HG02973 (cell line): ENCODE results near the gene MALL.
"Not testable (repeated sequence)": the region's sequence is repeated elsewhere in the genome, so short reads cannot be mapped to it uniquely, and the experiment has no call there.

ENCODE experiments used
- ATAC-seq: cut with Tn5 transposase; IDR thresholded peaks from one replicate; pipeline ENCODE4 v1.9.1; 2021; ENCODE audit warnings: moderate library complexity; ENCODE audit not compliant: unreplicated experiment

MALL gene

DNA sequence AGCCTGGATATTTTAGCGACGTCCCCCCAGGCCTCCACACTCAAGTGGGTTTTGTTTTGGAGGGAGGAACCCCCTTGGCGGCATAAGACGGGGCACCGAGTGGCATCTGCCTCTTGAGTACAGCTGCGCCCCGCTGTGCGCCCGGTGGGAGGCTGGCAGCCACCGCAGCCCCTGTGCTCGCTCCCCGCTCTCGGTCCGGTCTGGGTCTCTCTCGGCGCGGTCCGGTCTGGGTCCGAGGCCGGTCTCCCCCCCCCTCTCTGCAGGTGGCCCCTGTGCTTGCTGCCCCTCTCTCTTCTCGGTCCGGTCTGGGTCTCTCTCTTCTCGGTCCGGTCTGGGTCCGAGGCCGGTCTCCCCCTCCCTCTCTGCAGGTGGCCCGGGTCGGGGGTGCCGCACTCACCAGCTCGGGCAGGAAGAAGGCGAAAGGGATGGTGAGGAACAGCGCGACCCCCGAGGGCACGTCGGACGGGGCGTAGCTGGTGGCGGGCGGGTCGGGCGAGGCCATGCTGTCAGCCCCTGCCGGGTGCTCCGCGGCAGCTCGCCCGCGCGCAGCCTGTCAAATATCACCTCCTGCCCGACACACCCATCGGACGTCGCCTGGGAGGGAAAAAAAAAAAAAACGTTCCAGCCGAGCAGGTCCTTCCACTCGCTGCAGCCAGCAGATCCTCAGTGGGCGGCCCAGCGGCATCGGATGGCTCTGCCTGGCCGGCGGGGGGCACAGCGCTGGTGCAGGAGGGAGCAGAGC is at the start of gene MALL:
Gene MALL, minus strand, starts transcription at position 532 of the 742 bp plus-strand sequence. Its CDS starts 30 bp downstream, at position 502.
- ATAC-seq: no peak

DNA sequence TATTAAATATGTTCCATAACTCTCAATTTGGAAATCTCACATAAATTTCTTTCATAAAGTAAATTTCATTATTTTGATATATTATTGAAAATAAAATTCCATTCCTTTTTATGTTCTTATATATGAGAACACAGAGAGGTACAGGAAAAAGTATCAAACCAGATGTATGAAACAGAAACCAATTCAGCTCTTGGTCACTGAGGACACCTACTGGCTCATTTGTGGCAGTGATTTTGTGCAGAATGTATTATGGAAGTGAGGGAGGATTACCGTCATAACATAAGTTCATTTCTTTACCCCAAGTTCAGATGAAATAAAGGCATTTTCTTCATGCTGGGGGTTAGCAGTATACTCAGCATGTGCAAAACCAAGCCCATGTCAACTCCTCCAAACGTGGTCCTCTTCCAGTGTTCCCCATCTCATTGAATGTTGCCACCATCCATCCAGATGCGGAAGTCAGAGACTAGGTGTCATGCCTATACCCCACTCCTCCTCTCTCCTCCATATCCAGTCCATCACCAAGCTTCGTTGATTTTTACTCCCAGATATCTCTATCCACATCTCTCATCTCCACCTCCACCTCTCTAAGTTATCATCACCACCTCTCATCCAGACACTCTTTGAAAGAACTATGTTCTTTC is 41.7 kb upstream of the MALL start:
- no peak for ATAC-seq

DNA sequence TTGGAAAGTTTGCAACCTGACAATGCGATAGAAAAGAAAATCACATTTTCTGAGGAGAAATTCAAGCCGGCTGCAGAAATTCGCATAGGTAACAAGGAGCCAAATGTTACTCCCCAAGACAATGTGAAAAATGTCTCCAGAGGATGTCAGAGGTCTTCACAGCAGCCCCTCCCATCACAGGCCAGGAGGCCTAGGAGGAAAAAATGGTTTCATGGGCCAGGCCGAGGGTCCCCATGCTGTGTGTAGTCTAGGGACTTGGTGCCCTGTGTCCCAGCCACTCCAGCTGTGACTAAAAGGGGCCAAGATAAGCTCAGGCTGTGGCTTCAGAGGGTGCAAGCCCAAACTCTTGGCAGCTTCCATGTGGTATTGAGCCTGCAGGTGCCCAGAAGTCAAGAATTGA is 39.2 kb upstream of the MALL start:
- ATAC-seq: not testable (repeated sequence)

DNA sequence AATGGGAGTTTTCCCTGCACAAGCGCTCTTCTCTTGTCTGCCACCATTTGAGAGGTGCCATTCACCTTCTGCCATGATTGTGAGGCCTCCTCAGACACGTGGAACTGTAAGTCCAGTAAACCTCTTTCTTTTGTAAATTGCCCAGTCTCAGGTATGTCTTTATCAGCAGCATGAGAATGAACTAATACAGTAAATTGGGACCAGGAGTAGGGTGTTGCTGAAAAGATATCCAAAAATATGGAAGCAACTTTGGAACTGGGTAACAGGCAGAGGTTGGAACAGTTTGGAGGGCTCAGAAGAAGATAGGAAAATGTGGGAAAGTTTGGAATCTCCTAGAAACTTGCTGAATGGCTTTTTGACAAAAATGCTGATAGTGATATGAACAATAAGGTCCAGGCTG is 38.6 kb upstream of the MALL start:
- ATAC-seq: not testable (repeated sequence)

DNA sequence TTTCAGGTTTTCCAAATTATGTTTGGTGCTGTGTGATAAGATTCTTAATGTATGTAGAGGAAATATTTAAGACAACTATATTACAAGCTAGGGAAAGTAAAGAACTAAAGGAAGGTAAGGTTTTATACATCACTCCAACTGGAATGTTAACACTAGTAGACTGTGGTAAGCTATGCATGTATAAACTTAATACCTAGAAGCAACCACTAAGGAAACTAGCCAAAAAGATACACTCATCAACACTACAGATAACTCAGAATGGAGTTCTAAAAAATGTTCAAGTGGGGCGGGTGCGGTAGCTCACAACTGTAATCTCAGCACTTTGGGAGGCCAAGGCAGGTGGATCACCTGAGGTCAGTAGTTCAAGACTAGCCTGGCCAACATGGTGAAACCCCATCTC is 37.8 kb upstream of the MALL start:
- ATAC-seq: no peak

DNA sequence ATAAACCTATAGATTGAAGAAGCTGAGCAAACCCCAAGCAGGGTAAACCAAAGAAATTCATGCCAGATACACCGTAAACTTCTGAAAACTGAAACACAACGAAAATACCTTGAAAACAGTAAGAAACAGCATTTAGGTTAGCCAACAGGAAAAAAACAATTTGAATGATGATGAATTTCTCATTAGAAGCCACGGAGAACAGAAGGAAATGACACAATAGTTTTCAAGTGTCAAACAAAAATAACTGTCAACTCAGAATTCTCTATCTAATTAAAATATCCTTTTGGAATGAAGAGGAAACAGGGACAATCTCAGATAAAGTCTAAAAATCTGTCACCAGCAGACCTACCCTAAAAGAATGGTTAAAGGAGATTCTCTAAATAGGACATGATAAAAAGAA is 37.3 kb upstream of the MALL start:
- ATAC-seq: no peak

DNA sequence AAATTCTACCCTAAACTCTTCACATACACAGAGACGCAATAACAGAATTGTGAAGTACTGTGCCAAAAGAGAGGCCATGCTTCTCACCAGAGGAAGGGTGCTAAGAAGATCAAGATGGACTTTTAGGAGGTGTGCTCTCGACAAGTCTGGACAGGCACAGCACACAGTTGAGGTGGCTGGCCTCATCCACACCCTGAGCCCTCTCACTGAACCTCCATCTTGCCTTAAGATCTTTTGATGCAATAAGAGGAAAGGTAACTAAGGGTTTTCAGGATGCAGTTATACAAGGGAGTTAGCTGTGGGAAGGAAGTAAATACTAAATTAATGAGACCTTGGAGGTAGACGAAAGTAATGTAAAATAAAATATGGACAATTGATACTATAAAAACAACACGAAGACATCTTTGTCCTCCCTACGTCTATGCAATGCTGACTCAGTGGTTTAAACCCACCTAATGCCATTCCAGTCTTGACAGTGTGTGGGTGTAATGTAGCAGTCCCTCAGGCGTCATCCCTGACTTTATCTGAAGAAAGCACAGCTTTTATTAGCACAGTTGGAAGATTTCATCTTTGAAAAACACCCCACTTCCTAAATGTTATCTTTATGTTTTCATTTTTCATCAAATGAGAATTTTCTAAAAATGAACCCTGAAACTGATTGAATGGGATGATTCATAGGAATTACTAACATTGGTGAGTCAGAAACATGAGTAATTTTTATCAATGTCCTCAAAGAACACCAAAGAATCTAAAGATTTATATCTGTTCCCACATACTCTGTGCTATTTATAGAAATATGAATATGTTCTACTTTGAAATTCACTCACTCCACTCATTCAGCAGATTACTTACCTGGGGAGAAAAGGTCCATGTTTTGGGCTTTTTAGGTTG is 34.0 kb upstream of the MALL start:
- no peak for ATAC-seq

DNA sequence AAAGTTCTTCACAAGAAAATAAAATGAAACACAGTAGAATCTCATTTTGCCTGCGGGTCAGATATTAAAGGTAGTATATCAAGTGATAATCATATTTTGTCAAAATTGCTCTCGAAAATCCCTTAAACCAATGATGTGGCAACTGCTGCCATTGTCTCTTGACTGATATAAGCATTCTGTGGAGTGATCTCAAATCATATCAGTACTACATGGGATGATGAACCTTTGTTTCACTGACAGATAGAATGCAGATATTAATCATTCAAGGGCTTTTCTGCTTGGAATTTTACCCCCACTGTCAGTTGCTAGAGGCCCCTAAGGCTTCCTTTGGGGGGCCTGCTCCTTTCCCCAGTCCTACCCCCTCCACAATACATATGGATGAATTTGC is 31.3 kb upstream of the MALL start:
- no peak for ATAC-seq

DNA sequence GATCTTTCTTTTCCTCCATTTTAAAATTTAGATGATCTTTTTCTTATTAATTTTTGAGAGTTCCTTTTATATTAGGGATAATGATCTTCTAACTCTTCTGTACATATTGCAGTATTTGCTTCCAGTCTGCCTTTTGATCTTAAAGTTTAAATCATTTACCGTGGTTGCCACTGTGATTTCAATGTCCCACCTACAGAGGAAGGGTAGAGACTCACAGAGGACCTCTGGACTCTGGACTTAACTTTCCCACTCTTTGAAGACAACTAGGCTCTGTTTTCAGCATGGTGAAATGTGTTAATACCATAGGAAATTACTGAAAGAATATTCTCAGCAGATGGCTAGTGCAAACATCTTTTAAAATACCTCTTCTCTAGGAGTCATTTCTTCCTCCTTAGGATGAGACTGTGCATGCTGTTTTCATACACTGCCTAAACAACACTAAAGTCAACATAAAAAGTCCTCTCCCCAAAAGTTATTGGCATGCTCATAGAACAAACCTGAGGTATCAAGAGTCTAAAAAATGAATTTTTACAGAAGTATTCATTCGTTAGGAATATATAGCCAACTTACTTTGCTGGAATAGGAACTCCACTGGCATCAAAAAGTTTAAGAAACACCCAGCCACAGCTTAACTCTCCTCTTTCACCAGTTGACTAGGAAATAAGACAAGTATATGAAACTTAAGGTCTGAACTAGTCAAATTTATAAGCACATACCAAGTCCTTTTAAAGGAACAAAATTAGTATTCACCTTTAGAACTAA is 30.7 kb upstream of the MALL start:
- no peak for ATAC-seq

DNA sequence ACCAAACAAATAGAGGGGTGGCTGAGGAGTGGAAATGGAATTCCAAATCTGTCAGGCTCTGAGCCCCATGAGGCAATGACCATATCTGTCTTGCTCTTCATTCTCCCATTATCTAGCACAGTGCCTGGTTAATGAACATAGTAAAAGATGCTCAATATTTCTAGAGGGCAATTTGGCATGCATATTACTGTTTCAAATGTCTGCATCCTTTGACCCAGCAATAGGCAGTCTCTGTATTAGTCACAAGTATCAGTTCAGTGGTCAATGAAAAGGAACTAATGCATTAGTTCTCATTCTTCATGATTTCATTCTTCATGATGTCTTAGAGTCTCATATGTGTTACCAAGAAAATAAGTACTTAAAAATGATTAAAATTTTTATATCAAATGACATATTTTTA is 28.4 kb upstream of the MALL start:
- peak; percentile 62 for ATAC-seq

DNA sequence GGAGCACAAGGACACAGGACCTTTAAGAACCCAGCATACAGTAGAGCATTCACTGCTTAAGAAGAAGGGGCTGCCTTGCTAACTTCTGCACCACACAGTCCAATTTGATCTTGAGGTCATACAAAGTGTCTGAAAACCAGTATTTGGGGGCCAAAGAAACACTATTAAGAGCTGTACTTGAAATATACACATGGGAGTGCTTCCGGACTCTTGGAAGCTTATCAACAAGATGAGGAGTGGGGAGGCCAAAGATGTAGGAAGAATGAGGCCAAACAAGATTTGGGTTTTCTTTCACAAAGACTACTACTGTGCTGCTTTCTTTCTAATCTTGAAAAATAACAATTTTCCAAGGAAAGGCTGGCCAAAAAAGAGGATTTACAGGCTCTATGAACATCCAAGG is 24.8 kb upstream of the MALL start:
- no peak for ATAC-seq

DNA sequence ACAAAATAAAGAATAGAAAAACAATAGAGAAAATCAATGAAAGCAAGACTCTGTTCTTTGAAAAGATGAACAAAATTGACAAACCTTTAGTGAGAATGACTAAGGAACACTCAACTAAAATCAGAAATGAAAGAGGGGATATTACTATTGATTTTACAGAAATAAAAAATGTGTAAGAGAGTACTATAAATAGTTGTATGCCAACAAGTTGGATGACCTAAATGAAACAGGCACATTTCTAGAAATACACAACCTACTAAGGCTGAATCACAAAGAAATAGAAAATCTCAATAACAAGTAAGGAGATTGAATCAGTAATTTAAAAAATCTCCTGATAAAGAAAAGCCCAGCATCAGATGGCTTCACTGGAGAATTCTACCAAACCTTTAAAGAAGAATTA is 18.4 kb upstream of the MALL start:
- ATAC-seq: no peak

DNA sequence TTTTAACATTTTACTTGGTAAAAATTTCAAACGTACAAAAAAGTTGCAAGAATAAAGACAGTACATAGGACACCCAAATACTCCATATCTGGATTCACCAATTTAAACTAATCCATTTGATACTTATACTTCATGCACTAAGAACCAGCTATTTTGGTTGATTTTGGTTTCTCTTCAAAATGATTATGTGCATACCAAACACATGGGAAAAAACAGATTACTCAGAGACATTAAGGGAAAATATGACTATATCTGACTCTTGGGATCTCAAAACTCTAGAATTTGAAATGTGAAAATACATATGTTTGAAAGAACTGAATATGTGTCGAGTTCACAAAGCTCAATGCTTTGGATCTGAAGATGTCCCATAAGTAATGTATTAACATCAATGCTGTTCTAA is 15.5 kb upstream of the MALL start:
- no peak for ATAC-seq

DNA sequence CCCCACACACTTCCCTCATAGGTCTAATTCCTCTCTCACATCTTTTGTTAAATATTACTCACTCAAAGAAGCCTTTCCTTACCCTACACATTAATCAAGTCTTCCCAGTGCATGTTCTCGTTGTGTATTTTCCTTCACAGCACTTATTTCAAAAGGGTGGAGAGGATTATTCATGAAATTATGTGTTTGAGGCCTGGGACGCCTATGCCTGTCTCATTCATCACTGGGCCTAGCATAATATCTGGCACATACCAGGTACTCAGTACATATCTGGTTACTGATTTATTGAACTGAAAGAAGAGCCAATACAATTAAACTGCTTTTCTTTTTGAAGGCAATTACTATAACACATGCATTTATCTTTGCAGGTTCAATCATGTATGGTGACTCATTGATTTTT is 15.1 kb upstream of the MALL start:
- ATAC-seq: no peak

DNA sequence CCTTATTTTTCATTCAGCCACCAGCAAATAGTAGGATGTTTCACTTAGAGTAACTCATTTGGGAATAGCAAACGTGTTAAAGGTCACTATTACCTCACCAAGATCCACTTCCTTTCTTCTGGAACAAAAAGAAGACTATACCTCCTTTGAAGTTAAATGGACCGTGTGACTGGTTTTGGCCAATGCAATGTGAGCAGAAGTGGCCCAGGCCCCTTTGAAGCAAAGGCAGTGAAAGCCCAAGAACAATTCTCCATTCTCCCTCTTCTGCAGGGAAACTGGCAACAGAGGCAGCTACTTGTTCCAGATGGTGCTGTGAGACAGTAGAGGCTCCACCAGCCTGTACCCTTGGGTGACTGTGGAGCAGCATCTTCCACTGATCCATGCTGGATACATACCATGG is 11.3 kb upstream of the MALL start:
- no peak for ATAC-seq

DNA sequence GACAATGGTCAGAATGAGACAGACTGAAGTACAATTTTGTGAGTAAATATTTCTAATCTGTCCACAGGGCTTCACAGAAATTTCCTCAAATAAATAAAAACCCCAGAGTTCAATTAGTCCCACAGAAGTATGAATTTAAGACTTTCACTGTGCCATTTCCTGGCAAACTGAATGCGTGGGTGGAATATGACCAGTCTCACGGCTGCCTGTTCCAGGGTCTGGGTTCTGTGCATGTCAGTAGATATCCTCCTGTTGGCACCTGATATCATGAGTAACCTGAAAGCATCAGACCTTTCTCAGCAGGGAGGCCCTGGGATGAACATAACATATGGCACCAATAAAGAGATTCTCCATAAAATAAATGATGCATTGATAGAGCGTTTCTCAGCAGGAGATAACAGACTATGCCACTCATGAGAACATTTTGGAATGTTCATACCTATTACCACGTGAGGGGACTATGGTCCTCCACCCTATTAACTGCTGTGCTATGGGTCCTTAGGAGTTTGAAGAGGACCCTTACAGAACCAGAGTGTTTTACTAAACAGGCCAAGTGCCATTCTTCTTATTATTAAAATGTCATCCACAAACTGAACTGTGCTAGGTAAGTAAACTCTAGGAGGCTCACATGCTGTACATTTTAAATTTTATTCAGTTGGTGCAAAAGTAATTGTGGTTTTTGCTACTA is 10.6 kb upstream of the MALL start:
- ATAC-seq: no peak

DNA sequence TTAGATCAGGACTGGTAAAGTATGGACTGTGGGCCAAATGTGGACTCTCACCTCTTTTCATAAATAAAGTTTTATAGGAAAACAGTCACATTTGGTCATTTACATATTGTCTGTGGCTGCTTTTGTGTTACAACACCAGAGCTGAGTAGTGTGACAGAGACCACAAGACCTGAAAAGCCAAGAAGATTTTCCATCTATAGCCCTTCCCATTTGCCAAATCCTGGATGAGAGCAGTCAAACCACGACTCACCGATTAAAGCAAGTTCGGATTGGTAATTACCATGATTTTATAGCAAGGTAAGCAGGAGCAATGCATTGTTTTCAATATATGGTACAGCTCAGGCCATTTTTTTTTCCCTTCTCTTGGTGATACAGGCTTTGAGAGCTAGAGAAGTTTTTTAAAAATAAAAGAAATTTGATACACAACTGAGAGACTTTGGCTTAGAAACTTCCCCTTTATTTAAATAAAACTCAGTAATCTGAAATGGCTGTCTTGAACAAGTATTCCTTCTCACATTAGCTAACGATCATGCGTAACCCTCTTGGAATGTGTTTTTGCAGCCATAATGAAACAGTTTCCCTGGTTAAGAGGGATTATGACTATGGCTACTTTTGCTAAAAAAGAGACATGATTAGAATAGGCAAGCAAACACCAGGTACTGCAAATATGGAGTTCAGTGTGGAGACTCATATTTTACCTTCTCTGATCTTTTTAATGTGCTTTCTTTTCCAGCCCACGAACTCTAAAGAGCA is 9.5 kb upstream of the MALL start:
- ATAC-seq: no peak

DNA sequence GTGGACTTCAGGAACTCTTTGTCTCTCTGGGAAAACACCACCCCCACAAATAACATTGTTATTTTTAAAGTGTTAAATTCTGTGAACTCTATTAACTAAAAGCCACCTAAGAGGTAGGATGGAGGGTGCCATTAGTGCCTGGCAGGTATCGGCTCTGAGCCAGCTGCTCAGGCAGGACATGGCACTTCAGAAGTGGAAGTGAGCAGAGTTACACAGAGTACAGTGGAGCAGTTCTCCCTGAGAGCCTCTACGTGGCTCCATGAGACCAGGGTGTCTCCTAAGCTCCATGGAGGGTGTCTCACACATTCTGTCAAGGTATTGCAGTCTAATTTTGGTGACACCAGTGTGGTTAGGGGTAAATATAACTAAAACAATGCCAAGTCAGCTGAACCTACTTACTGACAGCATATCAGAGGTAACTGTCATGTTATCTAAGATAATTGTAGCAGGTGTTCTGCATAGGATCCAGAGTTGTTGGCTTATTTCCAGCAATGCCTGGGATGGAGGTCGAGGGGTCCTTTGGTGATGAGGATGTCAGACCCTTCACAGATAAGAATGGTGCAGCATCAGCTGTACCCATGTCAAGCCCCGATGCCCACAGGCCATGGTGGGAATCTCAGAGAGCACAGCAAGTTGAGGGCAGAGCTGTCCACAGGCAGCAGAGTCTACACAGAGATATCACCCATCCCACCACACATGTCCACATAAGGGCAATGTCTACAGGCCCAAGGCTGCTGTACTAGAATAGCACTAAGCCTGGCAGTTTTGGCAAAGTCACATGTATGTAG is 8.6 kb upstream of the MALL start:
- no peak for ATAC-seq

DNA sequence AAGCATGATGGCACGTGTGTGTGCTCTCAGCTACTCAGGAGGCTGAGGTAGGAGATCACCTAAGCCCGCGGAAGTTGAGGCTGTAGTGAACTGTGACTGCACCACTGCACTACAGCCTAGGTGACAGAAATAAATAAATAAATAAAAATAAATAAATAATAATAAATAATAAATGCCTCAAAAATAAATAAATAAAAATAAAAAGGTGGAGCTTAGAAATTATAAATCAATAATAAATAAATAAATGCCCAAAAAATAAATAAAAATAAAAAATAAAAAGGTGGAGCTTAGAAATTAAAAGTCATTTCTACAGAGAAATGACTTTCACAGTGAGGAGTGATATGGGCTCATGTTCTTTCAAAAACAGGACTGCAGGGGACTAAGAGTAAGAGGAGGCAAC is 6.0 kb upstream of the MALL start:
- ATAC-seq: no peak
